Stimulated activated CD4-positive, alpha-beta T cell treated with anti-CD3 and anti-CD28 coated beads, Interleukin-1b, Interleukin-23, amount 100 ng/mL, for 24 hours (primary cell): ENCODE results near the gene HOXD9.
A peak's percentile ranks its signal among the peaks of the same experiment; 100 is the strongest.

Source experiments
- DNase-seq, 4 experiments: peaks; one replicate each; pipeline ENCODE4 v3.0.0-alpha.2; 2020; ENCODE audit warnings: low read depth in 4 of 4, low spot score in 1 of 4

HOXD9 gene

DNA sequence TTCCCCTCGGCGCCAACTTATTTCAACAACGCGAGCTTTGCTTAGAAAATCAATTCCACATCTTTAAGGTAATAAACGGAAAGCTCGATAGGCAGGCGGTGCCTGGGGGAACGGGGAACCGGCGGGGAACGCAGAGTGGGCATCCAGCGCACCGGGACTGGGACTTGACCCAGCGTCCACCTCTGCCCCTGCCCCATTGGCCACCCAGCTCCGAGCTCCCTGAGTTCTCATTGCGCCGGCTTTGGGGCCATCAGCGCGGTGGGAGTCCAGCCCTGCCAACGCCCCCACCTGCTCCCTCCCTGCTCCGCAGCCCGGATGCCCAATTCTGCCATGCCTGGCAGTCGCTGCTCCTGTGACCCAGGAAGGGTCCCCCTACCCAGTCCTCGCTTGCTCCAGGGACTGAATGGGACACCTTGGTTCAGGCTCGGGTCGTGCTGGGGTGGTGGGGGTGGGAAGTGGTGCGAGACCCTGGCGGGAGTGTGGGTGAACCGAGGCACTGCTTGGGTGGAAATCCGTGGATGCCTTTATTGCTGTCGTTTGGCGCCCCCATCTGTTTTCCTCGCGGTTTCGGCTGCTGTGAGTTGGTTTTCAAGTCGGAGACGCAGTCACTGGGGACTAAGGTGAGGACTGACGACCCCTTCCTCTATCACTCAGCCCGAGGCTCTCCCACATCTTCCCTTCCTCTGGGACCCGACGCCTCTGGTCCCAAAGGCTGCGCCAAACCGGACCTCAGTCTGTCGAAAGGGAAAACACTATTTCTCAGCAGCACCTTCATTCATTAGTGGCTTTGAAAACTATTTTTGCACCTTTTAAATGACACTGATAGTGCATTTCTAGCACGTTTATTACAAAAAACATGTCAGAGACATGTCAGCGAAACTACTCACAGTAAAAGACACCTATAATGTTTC lies 36.4 kb upstream of the HOXD9 start:
- DNase-seq: no peak

DNA sequence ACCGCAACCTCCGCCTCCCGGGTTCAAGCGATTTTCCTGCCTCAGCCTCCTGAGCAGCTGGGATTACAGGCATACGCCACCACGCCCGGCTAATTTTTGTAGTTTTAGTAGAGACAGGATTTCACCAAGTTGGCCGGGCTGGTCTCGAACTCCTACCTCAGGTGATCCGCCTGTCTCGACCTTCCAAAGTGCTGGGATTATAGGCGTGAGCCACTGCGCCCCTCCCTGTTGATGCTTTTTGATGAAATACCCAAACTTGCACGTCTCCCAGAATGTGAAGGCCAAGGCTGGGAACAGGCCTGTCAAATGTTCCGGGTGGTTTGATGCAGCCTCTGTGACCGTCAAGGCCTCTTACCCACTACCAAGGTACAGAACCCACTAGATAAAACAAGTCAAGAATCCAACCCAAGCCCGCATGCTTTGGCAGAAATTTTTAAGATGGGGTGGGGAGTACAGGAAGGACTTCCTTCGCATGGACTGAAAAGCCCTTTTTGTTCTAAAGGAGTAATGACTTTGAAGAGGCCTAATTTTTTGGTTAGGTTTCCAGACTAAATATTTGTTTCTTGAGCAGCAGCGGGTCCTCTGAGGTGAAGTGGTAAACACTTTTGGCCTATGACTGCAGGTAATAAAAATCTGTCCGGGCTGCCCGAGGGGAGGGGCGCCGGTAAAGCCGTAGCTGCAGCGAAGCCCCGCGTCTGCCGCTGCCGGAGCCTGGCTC lies 35.0 kb upstream of the HOXD9 start:
- no peak for DNase-seq

DNA sequence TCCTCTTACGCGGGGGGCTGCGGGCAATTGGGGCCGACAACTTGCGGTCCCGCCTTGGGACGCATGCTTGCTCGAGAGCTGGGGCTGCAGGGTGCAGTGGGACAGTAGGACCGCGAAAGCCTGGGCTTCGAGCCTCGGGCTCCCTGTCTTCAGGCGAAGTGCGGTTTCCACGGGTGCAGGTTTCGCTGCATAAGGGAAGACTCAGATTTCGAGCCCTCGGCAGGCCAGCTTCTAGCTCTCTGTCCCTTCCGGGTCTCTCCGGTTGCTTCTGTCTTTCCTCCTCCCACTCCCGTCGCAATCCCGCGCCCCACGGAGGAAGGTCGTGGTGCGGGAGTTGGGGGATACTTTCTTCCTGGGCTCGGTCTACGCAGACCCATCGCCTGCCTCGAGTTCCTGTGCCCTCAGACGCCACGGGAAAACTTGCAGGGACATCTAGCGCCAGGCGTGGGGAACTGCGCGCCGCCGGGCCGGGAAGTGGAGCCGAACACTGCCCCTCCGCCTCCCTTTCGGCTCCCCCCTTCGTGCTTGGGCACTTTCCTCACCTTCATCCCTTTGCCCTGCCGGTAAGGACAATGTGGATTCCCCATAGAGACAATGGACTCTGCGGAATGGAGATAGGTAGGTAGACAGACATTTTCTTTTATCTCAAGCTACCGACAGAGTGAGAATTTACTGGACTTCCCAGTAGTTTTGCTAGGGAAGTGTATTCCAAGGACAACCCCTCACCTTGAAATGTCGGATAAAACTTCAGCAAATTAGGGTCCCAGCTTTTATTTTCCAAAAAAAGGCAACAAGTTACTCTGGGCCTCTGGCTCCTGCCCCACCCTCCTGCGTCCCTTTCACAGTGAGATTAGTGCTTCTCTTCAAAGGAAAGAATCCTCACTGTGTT lies 34.2 kb upstream of the HOXD9 start:
- no peak for DNase-seq

DNA sequence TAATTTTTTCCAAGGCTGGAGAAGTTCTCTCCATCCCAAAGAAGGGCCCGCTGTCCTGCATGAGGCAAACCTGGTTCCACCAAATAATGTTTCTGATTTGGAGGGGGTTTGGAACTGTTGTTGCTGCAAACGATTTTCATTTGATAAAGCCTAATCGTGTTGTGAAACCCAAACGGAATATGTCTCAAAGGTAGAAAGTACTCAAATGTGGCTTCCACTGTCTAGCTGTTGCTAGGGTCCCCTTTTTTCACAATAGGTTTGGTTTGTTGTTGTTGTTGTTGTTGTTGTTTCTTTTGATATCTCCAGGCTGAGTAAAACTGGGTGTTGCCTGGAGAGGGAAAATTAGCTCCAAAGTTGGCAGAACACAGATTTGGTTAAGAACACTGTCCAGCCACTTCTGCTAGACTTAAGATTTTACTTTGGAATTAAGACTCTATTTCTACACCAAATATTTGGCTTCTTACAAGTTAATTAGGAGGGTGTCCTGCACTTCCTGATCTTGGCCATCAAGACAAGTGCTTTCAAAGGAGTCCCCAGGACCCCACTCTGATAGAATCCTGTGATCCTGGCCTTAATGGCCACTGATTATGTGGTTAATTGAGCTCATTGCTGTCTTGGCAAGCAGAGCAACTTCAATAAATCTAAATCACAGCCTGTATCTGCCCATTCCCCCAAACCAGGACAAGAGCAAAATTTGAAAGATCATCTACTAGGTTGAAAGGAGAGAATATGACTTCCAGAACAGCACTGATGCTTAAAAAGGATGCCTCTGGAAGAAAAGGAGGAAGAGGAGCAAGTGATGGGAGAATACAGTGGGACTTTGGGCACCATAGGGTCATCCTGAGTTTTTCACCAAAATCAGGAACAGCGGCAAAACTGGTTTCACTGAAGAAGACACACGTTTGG lies 33.3 kb upstream of the HOXD9 start:
- no peak for DNase-seq

DNA sequence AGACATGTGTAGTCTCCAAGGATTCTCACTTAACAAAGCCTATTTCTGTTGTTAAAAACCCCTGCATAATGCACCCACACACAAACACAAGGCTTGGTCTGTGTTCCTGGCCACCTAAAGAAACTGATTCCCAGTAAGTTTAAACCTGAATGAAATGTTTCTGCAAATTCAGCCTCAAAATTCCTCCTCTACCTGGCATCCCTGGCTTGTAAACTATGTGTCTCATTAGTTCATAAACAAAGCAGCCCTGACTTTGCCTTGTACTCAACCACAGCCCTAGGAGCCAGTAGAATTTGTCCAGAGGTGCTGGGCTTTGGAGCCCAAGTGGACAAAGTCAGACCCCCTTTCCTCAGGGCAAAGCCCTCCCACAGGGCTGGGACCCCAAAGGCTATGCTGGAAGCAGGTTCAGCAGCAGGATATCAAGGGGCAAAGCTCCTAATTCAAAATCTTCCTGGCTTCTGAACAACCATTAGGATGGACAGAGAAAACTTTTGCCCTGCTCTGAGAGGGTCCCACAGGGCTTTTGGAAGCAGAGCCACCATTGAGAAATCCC lies 32.6 kb upstream of the HOXD9 start:
- DNase-seq: no peak

DNA sequence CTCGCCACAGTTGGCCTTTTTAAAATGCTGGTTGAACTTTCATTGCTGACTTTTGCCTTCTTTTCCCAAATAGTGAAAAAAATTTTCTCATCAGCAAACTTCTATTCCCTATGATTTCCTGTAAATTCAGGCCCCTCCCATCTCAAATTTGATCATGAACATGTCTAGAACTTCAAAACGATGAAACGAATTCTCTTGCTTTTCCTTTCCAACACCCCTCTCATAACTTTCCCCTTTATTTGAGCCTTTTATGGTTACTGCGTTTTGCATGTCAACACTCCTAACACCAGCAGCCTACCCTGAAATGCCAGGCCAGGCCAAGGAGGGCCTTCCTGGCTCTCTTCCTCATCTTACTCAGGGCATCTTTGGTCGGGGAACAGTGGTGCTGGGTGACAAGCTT lies 31.7 kb upstream of the HOXD9 start:
- DNase-seq: no peak

DNA sequence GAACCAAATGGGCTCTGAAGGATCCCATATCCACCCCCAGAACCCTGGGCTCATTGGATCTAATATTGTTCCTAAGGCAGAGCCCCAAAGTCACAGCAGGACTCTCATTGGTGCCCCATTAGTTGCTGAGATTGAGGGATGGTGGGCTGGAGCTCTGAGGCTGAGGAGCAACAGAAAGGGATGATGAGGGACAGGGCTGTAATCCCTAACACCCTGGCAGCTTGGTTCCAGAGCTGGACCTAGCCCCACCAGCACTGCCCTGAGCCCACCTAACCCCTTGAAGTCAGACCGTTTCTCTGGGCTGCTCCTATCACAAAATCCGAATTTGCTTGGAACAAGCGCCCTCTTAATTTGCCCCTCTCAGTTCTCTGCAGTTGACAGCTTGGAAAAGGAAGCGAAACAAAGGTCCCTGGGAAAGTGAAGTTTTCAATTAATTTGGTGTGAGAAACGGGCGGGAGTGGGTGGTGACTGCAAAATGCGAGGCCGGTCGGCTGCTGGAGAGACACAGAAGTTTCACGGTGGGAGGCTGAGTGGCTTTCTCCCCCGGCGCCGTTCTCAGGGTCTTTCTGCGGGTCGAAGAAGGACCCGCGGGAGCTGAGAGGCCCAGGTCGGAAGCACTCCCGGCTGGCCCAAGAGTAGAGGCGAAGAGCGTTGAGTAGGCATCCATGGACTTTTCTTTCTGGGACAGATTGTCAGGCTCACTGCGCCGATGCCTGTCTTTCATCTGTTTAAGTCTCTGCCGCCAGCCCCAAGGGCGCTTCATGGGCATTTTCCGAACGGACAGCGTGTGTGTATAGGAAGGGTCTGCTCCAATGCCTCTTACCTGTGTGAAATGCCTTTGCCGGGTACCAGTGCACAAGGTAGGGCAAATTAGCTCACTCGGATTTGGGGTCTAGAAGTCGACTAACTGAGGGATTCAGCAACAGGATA lies 30.9 kb upstream of the HOXD9 start:
- DNase-seq: no peak

DNA sequence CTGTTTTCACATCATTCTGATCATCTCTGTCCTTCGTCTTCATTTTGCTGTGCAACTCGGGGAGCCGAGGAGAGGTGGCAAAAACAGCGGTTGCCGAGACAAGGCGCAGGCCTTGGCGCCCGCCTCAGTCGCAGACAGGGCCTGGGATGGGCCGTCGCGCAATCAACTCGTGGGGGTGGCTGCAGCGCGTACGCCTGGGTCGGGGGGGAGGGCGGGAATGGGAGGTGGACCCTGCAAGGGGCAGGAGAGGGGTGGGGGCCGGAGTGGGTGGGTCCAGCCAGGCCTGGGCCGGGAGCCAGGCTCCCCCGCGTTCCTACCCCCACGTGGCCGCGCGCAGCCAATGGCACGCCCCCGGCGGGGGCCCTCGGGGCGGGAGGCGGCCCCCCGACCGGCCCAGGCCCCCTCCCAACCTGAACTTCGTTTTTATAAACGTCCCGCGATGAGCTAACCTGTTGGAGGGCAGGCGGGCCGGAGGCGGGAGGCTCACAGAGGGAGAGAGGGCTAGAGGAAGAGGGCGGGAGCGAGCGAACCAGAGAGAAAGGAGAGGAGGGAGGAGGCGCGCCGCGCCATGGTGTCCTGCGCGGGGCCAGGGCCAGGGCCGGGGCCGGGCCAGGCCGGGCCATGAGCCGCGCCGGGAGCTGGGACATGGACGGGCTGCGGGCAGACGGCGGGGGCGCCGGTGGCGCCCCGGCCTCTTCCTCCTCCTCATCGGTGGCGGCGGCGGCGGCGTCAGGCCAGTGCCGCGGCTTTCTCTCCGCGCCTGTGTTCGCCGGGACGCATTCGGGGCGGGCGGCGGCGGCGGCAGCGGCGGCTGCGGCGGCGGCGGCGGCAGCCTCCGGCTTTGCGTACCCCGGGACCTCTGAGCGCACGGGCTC lies 30.0 kb upstream of the HOXD9 start, which contains the start of gene HOXD13:
Gene HOXD13, plus strand, starts transcription at position 452 of the 875 bp plus-strand sequence. Its CDS starts 170 bp downstream, at position 622.
- no peak for DNase-seq

DNA sequence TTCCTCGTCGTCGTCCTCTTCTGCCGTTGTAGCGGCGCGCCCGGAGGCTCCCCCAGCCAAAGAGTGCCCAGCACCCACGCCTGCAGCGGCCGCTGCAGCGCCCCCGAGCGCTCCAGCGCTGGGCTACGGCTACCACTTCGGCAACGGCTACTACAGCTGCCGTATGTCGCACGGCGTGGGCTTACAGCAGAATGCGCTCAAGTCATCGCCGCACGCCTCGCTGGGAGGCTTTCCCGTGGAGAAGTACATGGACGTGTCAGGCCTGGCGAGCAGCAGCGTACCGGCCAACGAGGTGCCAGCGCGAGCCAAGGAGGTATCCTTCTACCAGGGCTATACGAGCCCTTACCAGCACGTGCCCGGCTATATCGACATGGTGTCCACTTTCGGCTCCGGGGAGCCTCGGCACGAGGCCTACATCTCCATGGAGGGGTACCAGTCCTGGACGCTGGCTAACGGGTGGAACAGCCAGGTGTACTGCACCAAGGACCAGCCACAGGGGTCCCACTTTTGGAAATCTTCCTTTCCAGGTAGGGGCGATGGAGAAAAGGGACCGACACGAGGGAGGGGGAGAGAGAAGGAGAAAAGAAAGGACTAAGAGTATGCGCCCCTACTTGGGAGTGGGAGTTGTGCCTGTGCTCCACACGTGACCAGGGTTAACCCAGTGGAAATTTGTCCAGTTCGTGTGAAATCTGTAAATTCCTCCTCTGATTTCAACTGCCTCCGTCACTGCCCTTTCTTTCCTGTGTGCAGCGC lies 29.2 kb upstream of the HOXD9 start:
- no peak for DNase-seq

DNA sequence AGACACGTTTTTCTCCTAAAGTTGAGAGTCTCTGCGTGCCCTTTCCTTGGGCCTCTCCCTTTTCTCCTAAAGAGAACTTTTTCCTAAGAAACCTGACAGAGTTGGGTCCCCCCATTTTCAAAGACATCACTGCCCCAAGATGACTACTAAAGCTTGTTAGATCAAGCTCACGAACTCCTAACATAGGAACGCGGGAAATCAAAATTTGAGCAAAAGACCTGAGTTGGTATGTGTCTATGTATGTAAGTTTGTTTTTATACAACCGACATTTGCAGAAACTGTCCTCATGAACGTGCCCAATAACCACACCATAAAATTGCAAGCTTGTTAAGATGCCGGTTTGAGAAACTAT lies 28.6 kb upstream of the HOXD9 start:
- no peak for DNase-seq

DNA sequence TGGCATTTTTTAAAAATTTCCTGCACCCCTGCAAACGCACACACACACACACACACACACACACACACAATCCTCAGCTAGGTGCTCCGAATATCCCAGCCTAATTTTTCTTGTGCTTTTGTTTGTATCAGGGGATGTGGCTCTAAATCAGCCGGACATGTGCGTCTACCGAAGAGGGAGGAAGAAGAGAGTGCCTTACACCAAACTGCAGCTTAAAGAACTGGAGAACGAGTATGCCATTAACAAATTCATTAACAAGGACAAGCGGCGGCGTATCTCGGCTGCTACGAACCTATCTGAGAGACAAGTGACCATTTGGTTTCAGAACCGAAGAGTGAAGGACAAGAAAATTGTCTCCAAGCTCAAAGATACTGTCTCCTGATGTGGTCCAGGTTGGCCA lies 28.2 kb upstream of the HOXD9 start:
- DNase-seq: no peak

DNA sequence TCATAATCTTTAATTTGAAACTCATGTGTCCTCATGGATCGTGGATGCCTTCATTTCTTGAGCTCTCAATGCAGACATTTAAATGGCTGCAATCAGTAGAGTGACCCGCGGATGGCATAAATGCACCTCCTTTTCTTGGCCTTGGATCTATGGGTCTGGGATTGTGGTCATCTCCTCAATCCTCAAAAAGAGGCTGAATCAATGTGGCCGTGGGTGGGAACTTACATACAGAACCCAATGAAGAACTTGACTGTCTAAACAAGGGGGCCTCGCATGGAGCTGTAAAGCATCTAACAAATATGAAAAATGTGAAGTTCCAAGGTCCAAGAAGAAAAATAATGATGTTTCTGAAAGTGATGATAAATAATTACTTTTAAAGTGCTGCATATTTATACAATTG lies 27.1 kb upstream of the HOXD9 start:
- no peak for DNase-seq

DNA sequence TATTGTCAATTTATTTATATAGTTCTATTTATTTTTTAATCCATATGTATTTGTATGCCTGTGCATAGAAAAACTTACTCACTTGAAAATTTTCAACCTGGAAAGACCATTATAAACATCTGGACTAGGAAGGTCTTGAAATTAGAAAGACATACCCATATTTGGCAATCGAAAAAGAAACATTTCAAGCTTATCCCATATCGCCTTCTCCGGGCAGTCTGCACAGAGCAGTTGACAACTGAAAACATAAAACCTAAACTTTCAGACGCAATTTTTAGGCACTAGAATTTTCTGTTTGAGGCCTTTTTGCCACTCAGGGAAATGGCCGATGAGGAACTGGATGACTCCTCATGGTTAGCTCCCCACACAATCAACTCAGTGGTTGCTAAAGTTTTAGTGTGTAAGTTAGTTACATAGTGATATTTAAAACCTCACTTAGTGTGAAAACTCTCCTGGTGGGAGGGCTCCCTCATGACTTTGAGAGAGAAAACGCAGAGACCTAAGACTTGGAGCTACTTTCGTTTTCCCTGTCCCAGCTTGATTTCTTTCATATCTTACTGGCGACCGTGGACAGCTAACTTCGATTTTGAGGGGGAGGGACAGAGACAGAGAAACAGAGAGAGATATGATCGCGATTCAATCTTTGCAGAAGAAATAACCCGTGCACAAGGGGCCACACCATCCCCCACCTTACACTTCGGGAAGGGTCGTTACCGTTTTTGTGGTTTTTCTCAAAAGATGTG lies 26.1 kb upstream of the HOXD9 start:
- no peak for DNase-seq

DNA sequence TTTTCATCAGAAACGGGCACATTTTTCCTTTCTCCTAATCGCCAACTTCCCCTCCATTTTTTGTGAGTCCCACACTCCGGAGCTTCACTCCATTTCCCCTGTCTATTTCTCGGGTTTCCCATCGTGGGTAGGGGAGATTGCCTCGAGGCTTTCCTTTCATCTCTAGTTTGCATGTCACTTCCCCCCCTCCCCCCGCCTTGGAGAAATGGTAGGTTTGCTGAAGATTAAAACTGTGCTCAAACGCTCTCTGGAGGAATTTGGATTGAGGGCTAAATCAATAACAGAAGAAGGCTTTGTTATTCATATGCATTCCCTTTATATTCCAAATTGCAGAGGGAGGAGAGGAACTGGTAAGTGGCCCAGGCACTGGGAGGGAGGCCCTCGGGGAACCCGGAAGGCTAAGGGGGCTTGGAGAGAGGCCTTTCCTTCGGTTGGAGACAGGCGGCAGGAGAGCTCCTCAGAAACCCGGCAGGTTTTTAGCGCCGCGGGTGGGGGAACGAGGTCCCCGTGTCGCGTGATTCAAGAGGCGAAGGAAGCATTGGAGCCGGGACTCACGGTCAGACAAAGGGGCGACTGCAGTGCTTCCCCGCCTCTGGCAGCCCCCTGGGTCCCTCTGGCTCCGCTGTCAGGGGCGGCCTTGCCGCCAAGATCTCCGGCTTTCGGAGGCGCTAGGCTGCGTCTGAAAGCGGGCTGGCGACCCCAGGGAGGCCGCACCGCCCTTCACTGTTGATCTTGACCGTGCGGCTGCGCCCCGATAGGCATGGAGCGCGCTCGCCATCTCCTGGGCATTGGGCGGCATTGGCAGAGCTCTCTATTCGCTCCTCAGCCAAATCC lies 25.3 kb upstream of the HOXD9 start:
- DNase-seq: peak in 3 of 4 experiments; percentile 25 to 37 (median 35)

DNA sequence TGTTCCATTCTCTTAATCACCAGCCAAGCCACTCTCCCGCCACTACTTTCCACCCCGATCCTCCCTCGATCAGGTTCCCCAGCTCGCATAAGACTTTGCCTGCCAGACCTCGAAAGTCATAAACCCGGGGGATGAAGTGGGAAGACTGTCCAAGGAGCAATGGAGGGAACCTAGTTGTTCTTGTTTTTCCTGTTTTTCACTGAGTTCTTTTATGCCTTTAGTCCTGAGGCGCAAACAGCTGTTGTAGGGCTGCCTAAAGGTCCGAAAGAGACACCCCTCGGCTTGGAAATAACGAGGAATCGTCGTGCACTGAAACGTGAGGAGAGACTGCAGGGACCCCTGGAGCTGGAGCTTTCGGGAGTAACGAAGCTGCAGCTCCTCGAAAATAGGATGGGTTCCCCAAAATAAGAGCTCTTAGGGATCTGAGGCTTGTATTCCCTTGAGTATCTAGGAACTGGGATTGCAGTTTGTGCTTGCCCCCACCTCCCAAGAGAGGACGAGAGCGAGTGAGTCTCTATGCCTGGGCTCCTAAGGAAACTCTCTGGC lies 24.6 kb upstream of the HOXD9 start:
- DNase-seq: no peak
